Gastroesophageal sphincter (tissue), 3 donors: Measurements from ENCODE around the gene THAP4.

Source experiments
- CTCF ChIP-seq, 4 experiments: fragments of 200-600 bp in 2 of 4; fragments of 450-650 bp in 2 of 4; sonication (generic) in 1 of 4; IDR thresholded peaks; one replicate each; pipeline ENCODE4 v1.5.1; 2017 to 2019; ENCODE audit warnings: antibody characterized with exemption in 4 of 4, mild to moderate bottlenecking in 2 of 4, moderate library complexity in 2 of 4
- EP300 ChIP-seq: sonication (generic); formaldehyde crosslinking; IDR thresholded peaks from one replicate; pipeline ENCODE4 v1.6.1; 2017; ENCODE audit warnings: antibody characterized with exemption, mild to moderate bottlenecking
- POLR2A ChIP-seq, 2 donors: fragments of 450-650 bp; IDR thresholded peaks; one replicate each; pipeline ENCODE4 v1.6.1; 2017; ENCODE audit warnings: antibody characterized with exemption in 2 of 2, mild to moderate bottlenecking in 2 of 2, moderate library complexity in 1 of 2

GRCh38 chr2:241608881-241609280 is 28.1 kb downstream of the THAP4 start:
- TF ChIP-seq CTCF (IDR thresholded peaks at IDR 0.05): no peak
- TF ChIP-seq POLR2A (IDR thresholded peaks at IDR 0.05): no peak
- TF ChIP-seq EP300: no peak
